Ishikawa (cell line): ENCODE results near the gene TGM3.

Source experiments
- YY1 ChIP-seq: IDR thresholded peaks from 2 replicates; pipeline ENCODE4 v1.6.1; 2012; ENCODE audit warnings: low read depth
- TF ChIP-seq, protein P1 (sequence below): IDR thresholded peaks from 2 replicates; pipeline ENCODE4 v1.6.1; 2012
- TF ChIP-seq, protein P2 (sequence below): IDR thresholded peaks from 2 replicates; pipeline ENCODE4 v1.6.1; 2012; ENCODE audit warnings: low read depth, mild to moderate bottlenecking

DNA sequence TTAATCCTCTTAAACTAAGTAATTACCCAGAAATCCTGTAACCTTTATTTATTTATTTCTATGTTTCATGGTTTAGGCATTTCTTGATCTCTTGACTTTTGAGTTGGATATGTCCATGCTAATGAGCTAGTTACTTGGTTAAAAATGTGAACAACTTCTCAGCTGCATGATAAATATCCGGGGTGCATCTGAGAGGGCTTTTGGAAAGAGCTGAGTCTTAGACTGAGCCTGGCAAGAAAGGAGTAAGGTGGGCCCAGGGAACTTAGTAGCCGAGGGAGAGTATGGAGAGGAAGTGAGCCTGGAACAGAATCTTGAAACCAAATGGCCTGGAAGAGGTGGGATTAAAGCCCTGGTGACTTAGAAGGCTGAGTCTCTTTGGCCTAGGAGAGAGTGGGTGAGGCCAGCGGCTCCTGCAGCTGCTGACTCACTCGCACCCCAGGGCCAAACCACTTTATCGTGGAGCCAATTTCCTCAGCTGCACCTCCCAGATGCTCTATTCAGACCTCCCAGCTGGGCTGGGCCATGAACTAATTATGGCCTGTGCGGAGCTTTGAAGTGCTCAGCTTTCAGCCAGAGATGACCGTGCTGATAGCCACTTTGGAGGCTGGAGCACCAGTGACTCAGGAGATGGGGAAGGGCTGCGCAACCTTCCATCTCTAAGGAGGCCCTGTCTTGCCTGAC is 19.1 kb downstream of the TGM3 start:
- TF ChIP-seq, protein P1, sequence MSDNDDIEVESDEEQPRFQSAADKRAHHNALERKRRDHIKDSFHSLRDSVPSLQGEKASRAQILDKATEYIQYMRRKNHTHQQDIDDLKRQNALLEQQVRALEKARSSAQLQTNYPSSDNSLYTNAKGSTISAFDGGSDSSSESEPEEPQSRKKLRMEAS: no peak
- TF ChIP-seq YY1: no peak
- TF ChIP-seq, protein P2, sequence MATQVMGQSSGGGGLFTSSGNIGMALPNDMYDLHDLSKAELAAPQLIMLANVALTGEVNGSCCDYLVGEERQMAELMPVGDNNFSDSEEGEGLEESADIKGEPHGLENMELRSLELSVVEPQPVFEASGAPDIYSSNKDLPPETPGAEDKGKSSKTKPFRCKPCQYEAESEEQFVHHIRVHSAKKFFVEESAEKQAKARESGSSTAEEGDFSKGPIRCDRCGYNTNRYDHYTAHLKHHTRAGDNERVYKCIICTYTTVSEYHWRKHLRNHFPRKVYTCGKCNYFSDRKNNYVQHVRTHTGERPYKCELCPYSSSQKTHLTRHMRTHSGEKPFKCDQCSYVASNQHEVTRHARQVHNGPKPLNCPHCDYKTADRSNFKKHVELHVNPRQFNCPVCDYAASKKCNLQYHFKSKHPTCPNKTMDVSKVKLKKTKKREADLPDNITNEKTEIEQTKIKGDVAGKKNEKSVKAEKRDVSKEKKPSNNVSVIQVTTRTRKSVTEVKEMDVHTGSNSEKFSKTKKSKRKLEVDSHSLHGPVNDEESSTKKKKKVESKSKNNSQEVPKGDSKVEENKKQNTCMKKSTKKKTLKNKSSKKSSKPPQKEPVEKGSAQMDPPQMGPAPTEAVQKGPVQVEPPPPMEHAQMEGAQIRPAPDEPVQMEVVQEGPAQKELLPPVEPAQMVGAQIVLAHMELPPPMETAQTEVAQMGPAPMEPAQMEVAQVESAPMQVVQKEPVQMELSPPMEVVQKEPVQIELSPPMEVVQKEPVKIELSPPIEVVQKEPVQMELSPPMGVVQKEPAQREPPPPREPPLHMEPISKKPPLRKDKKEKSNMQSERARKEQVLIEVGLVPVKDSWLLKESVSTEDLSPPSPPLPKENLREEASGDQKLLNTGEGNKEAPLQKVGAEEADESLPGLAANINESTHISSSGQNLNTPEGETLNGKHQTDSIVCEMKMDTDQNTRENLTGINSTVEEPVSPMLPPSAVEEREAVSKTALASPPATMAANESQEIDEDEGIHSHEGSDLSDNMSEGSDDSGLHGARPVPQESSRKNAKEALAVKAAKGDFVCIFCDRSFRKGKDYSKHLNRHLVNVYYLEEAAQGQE: no peak
